Astrocyte (in vitro differentiated cells and primary cell): ENCODE results near the gene LYPD6.

Source experiments
- CTCF ChIP-seq: IDR thresholded peaks from 2 replicates; pipeline ENCODE4 v1.5.1; 2011; ENCODE audit warnings: low read depth, mild to moderate bottlenecking, inconsistent platforms, low read length, moderate library complexity; ENCODE audit not compliant: insufficient read depth
- EZH2 ChIP-seq: IDR thresholded peaks from 2 replicates; pipeline ENCODE4 v1.6.1; 2012; ENCODE audit warnings: mild to moderate bottlenecking, low read length, inconsistent platforms; ENCODE audit not compliant: insufficient read depth

DNA sequence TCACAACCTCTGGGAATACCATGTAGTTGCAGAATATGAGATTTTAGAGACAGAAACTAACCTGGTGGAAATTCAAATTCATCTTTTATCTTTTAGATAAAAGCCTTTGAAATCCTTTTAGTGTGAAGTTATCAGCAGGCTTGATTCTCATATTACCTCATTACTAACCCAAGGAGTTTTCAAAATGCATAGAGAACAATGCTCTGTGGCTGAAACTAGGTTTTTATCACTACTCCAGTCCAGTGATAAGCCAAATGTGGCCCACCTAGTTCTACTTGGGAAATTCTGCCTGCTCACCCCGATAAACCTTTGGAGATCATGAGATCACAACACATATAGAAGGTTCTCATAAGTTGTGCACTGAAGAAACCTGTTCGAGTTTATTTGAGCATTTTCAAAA, 135.5 kb downstream of the LYPD6 start:
- TF ChIP-seq EZH2 (no peak), CTCF (no peak)
